Spleen (tissue), 11 donors: ENCODE results near the gene TTC28. TPM values are rescaled to one million over a fixed set of nuclear protein-coding genes. Genes with fewer than 3 reads are reported as not detected.
"Not testable (repeated sequence)": the region's sequence is repeated elsewhere in the genome, so short reads cannot be mapped to it uniquely, and the experiment has no call there.

Experiments used
- DNase-seq: peaks from one replicate; pipeline ENCODE4 v3.0.0-alpha.2; 2020
- H3K27ac ChIP-seq, 8 donors: fragments of 200-600 bp; sonication (generic) in 7 of 8; 1 replicate in 4 of 8; 2 replicates in 4 of 8; pipeline versions ENCODE4 v1.5.0 to v1.8.0; 2016 to 2021; ENCODE audit warnings: inconsistent platforms in 4 of 8, mild to moderate bottlenecking in 4 of 8, moderate library complexity in 1 of 8
- H3K27me3 ChIP-seq, 7 donors: fragments of 200-600 bp; sonication (generic) in 6 of 7; replicated peaks in 1 of 7; 1 replicate in 4 of 7; 2 replicates in 3 of 7; pipeline versions ENCODE4 v1.5.0 to v1.8.0; 2016 to 2021; ENCODE audit warnings: inconsistent platforms in 3 of 7, mild to moderate bottlenecking in 1 of 7
- H3K36me3 ChIP-seq, 6 donors: fragments of 200-600 bp; sonication (generic) in 5 of 6; 1 replicate in 4 of 6; 2 replicates in 2 of 6; pipeline versions ENCODE4 v1.5.0 to v1.8.0; 2016 to 2021; ENCODE audit warnings: inconsistent platforms in 2 of 6
- H3K4me1 ChIP-seq, 6 donors: fragments of 200-600 bp; sonication (generic) in 5 of 6; 1 replicate in 3 of 6; 2 replicates in 3 of 6; pipeline versions ENCODE4 v1.5.0 to v1.8.0; 2016 to 2021; ENCODE audit warnings: inconsistent platforms in 3 of 6
- H3K4me3 ChIP-seq, 8 donors: fragments of 200-600 bp; sonication (generic) in 7 of 8; 1 replicate in 4 of 8; 2 replicates in 4 of 8; pipeline versions ENCODE4 v1.5.0 to v1.8.0; 2016 to 2021; ENCODE audit warnings: inconsistent platforms in 4 of 8, mild to moderate bottlenecking in 4 of 8, moderate library complexity in 2 of 8
- H3K9me3 ChIP-seq, 8 donors: fragments of 200-600 bp; sonication (generic) in 7 of 8; 1 replicate in 4 of 8; 2 replicates in 4 of 8; pipeline versions ENCODE4 v1.5.0 to v1.8.0; 2016 to 2021; ENCODE audit warnings: inconsistent platforms in 4 of 8
- CTCF ChIP-seq, 11 experiments: fragments of 200-600 bp in 7 of 11; fragments of 450-650 bp in 4 of 11; sonication (generic) in 4 of 11; IDR thresholded peaks in 8 of 11; conservative IDR thresholded peaks in 3 of 11; 1 replicate in 7 of 11; 2 replicates in 4 of 11; pipeline versions ENCODE4 v1.4.0 to v1.8.0; 2016 to 2021; ENCODE audit warnings: antibody characterized with exemption in 11 of 11, inconsistent platforms in 4 of 11, mild to moderate bottlenecking in 1 of 11
- POLR2A ChIP-seq, 3 donors: fragments of 450-650 bp; IDR thresholded peaks; one replicate each; pipeline ENCODE4 v1.5.1; 2017; ENCODE audit warnings: antibody characterized with exemption in 3 of 3, mild to moderate bottlenecking in 1 of 3
- POLR2AphosphoS5 ChIP-seq, 3 donors: sonication (generic); formaldehyde crosslinking; IDR thresholded peaks; one replicate each; pipeline ENCODE4 v1.5.1; 2017; ENCODE audit warnings: antibody characterized with exemption in 3 of 3
- WGBS, 5 donors: extraction: QIAGEN DNeasy Blood & Tissue Kit in 3 of 5; methylation state at CpG; one replicate each; pipeline versions ENCODE4 v1.1.5 to v1.1.7; 2013 to 2018; 5-methylcytosine and 5-hydroxymethylcytosine counted together
- intact Hi-C: fragments of 100-400 bp; cut with DNase I; formaldehyde crosslinking; loops from one replicate; pipeline ENCODE4 v1.15.0; 2023; ENCODE audit warnings: low total_unique reads
- polyA plus RNA-seq, 3 donors: library from polyadenylated mRNA; stranded (reverse); fragments of 200-250 nt; gene quantifications; one replicate each; pipeline ENCODE4 v1.2.1, GENCODE V29; 2013
- total RNA-seq, 7 donors: library from RNA; depleted of rRNA in 3 of 7; stranded (reverse); fragments of >200 nt in 3 of 7; fragmentation: NEBNext Ultra II Directional in 4 of 7; extraction: Animal tissue kit (Norgen Biotek cat#: 25700) in 4 of 7; gene quantifications; one replicate each; pipeline versions ENCODE4 v1.1.0 to v1.2.1, GENCODE V29; 2016 to 2021
- donor health status: healthy with polysubstance abuse.
- donor health status: DM: no; HTN: no; CAD: no; lungs with moderate emphysema.
- donor health status: DM: no; HTN: no; CAD: no.
- donor health status: Bipolar disorder and iron deficiency.
- donor health status: healthy.
- donor health status: DM: no; HTN: no; CAD: no.
- donor health status: DM: yes; HTN: yes; CAD: no.

Gene TTC28
- total and polyA plus RNA-seq, 10 donors = 0.62 to 69.0 (median 33.5) TPM

- WGBS, 5 donors = 79 to 92% (median 86%) methylated on average over 1 of the region's 1 CpG
- H3K27ac ChIP-seq = no peak overlapping the region
- peaks cover 0 to 36% (median 19%) of the 10 kb centered on the region in 8 donors for H3K9me3 ChIP-seq
- no peaks in the 10 kb centered on the region for H3K36me3 ChIP-seq
- no peak for DNase-seq
- no peaks in the 10 kb centered on the region for H3K27me3 ChIP-seq
- TF ChIP-seq POLR2AphosphoS5 (IDR thresholded peaks at IDR 0.05) = no peak
- TF ChIP-seq CTCF (IDR thresholded peaks at IDR 0.05 in 8 of 11, conservative IDR thresholded peaks at IDR 0.05 in 3 of 11) = no peak
- TF ChIP-seq POLR2A (IDR thresholded peaks at IDR 0.05) = no peak
- no peak overlapping the region for H3K4me3 ChIP-seq
- no peaks in the 10 kb centered on the region for H3K4me1 ChIP-seq
- intact Hi-C loops = no loop called here
These were observed 314.3 kb downstream of the TTC28 start for GRCh38 chr22:28365371-28365770.

- DNase-seq, H3K27me3 ChIP-seq, intact Hi-C loops, H3K27ac ChIP-seq, H3K36me3 ChIP-seq, H3K4me1 ChIP-seq, H3K4me3 ChIP-seq: not testable (repeated sequence)
- WGBS, 5 donors = 77 to 91% (median 85%) methylated on average over 3 of the region's 3 CpGs
- H3K9me3 ChIP-seq = peaks cover 0 to 35% (median 19%) of the 10 kb centered on the region in 8 donors
These were observed 315.5 kb downstream of the TTC28 start for GRCh38 chr22:28364105-28364504.

GRCh38 chr22:28360939-28361338 is 318.7 kb downstream of the TTC28 start:
- H3K9me3 ChIP-seq = peaks cover 0 to 30% (median 19%) of the 10 kb centered on the region in 8 donors
- no peaks in the 10 kb centered on the region for H3K27me3 ChIP-seq
- no peaks in the 10 kb centered on the region for H3K4me1 ChIP-seq
- no peak overlapping the region for H3K4me3 ChIP-seq
- no peak for DNase-seq
- TF ChIP-seq CTCF (IDR thresholded peaks at IDR 0.05 in 8 of 11, conservative IDR thresholded peaks at IDR 0.05 in 3 of 11) (no peak), POLR2AphosphoS5 (IDR thresholded peaks at IDR 0.05) (no peak), POLR2A (IDR thresholded peaks at IDR 0.05) (no peak)
- intact Hi-C loops = no loop called here
- H3K36me3 ChIP-seq = no peaks in the 10 kb centered on the region
- no peak overlapping the region for H3K27ac ChIP-seq

GRCh38 chr22:28358312-28358711 is 321.3 kb downstream of the TTC28 start:
- TF ChIP-seq POLR2AphosphoS5 (IDR thresholded peaks at IDR 0.05) (no peak), CTCF (IDR thresholded peaks at IDR 0.05 in 8 of 11, conservative IDR thresholded peaks at IDR 0.05 in 3 of 11) (no peak), POLR2A (IDR thresholded peaks at IDR 0.05) (no peak)
- Histone ChIP-seq H3K36me3 (no peaks in the 10 kb centered on the region), H3K4me1 (no peaks in the 10 kb centered on the region), H3K27ac (no peak overlapping the region), H3K9me3 (peaks cover 0 to 16% (median 9%) of the 10 kb centered on the region in 8 donors), H3K27me3 (no peaks in the 10 kb centered on the region), H3K4me3 (no peak overlapping the region)
- no peak for DNase-seq
- intact Hi-C loops = no loop called here
- WGBS, 5 donors = 23 to 55% (median 43%) methylated on average over 2 of the region's 2 CpGs

GRCh38 chr22:28357193-28357592 is 322.4 kb downstream of the TTC28 start:
- intact Hi-C loops = no loop called here
- Histone ChIP-seq H3K27me3 (no peaks in the 10 kb centered on the region), H3K4me3 (no peak overlapping the region), H3K9me3 (peaks cover 0 to 4% (median 0%) of the 10 kb centered on the region in 8 donors), H3K36me3 (no peaks in the 10 kb centered on the region), H3K27ac (no peak overlapping the region), H3K4me1 (no peaks in the 10 kb centered on the region)
- 86 to 95% (median 92%) methylated on average over 1 of the region's 1 CpG for WGBS, 5 donors
- DNase-seq = no peak
- TF ChIP-seq POLR2AphosphoS5 (IDR thresholded peaks at IDR 0.05) = no peak
- TF ChIP-seq CTCF (IDR thresholded peaks at IDR 0.05 in 8 of 11, conservative IDR thresholded peaks at IDR 0.05 in 3 of 11) = no peak
- TF ChIP-seq POLR2A (IDR thresholded peaks at IDR 0.05) = no peak
